ENCODE data around the gene ATP5PF. TPM values are rescaled to one million over a fixed set of nuclear protein-coding genes. Genes with fewer than 3 reads are reported as not detected.
A peak's percentile ranks its signal among the peaks of the same experiment; 100 is the strongest.
"Not testable (repeated sequence)": the region's sequence is repeated elsewhere in the genome, so short reads cannot be mapped to it uniquely, and the experiment has no call there.

Gene ATP5PF
- total RNA-seq, 1 donor from 2014 or later: 104 TPM

DNA sequence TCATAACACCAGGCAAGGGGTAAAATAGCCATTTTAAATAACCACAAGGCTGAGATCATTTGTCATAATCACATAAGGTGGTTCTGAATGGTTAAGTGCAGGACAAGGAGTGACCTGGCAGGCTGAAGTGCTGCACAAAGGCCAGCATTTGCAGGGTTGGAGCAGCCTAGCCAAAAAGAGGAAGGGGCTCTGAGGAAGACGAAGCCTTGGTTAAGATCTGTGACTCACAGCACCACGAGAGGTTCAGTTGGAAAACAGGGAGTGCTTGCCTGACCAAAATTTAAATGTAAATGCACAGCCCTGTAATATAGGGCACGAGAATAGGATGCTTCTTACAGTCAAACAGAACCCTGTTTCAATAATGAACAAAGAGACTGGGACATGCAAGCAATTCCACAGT, 12.1 kb downstream of the ATP5PF start:
- DNase-seq (ENCODE audit: low spot score): no peak

DNA sequence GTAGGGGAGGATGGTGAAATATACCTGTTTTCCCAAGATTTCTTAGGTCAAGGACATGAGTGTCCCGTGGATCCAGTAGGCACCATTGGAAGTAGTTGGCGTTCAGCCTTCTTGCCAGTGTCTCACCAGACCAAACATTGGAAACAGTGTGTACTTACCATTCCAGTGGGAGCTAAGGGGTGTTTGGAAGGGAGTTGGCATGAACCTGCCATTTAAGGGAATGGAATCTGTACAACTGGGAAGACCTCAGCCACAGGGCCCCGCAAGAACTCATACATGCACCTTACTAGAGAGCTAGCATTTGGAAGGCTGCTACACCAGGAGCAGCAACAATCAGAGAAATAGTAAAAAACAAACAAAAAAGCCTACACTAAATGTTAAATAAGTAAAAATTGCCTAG, 12.7 kb downstream of the ATP5PF start:
- no peak for DNase-seq (ENCODE audit: low spot score)

DNA sequence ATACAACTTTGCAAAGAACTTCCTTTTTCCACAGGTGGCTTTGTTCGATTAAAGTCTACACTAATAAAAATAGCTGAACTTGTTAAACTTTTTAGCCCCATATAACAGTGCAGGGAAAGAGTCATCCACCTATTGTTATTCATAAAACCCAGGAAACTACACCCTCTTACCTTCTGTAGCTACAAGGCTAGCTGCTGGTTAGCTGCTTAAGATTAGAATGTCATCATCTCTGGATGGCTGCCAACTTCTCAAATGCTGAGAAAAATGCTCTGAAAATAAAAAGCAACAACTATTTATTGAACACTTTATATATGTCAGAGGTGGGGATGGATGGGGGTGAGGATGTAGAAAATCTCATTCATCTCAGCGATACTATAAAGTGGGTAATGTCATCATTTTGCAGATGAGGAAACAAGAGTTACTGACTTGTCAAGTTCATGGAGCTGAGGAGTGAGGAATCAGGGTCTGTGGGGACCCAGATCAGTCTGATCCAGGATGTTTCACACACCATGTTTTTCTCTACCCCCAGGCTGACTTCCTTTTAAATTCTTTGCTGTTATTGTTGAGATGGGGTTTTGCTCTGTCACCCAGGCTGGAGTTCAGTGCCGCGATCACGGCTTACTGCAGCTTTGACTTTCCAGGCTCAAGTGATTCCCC, 17.1 kb downstream of the ATP5PF start:
- DNase-seq (ENCODE audit: low spot score): no peak

DNA sequence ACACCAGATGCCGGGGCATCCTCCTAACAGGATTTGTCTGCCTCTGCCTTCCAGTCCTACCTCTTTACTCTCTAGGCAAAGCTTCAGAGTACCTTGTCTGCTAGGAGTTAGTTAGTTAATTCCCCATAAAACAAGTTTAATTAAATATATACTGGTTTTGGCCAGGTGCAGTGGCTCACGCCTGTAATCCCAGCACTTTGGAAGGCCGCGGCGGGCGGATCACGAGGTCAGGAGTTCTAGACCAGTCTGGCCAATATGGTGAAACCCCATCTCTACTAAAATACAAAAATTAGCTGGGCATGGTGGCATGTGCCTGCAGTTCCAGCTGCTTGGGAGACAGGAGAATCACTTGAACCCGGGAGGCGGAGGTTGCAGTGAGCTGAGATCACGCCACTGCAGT, 20.6 kb downstream of the ATP5PF start:
- not testable (repeated sequence) for DNase-seq (ENCODE audit: low spot score)

DNA sequence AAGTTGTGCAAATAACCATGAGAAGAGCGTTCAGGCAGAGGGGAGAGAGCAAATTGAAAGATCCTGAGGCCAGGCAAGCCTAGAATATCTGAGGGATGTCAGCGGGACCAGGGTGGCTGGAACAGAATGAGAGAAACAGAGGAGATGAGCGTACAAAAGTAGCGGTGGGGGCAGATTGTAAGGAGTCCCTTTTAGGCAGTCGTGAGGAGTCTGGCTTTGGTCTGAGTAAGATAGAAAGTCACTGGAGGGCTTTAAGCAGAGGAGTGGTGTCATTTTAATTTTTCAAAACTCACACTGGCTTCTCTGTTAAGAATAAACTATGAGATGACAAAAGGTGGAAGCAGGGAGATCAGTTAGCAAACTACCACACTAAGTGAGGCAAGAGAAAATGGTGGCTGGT, 24.2 kb downstream of the ATP5PF start:
- DNase-seq (ENCODE audit: low spot score): no peak

DNA sequence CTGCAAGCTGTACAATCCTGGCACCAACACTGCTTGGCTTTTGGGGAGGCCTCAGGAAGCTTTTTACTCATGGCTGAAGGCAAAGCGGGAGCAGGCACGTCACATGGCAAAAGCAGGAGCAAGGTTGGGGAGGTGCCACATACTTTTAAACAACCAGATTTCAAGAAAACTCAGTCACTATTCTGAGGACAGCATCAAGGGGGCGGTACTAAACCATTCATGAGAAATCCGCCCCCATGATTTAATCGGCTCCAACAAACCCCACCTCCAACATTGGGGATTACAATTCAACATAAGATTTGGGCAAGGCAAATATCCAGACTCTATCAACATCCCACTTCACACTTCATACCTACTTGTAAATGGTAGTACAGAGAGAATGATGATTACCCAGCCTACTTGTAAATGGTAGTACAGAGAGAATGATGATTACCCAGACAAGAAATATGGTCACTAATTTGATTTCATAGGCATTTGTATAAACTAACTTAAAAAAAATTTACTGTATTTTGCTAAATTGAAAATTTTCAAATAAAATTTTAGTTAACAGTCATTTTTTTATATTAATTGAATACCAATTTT, 24.9 kb downstream of the ATP5PF start:
- no peak for DNase-seq (ENCODE audit: low spot score)

DNA sequence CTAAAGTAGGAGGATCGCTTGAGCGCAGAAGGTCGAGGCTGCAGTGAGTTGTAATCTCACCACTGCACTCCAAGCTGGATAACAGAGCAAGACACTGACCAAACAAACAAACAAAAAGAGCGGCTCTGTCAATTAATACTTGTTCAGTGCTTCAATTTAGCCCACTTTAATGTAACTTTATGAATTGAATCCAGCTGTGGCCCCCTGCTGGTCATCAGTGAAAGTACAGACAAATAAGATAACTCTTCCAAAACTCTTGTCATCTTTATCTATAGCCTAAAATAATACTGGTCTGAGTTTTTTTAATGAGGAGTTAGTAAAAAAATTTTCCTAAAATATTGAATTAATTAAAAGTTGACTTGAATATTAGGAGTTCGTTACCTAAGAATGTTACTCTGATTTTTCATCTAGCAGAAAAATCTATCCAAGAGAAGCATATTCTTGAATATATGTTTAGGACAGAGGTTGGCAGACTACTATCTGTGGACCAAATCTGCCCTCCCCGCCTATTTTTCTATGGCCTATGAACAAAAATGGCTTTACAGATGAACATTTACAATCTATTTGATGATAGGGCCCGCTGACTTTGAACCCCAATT, 26.1 kb downstream of the ATP5PF start:
- DNase-seq (ENCODE audit: low spot score): peak; percentile 40

DNA sequence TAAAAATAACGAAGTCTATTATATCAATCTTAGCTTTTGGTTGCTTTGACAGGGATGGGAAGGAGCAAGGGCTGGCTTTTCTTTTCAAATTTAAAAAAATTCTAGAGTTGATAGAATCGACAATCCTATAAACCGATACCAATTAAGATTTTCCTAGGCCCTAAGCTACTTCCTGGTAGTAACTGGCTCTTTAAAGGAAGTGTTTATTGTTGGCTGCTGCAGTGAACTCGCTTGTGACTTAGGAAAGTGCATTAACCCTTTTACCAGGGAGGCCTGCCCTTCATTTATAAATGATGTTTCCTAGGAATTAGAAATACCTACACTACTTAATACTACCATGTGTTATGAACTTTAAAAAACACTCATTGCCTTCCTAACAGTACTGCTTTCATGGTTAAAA, 33.2 kb downstream of the ATP5PF start:
- no peak for DNase-seq (ENCODE audit: low spot score)

DNA sequence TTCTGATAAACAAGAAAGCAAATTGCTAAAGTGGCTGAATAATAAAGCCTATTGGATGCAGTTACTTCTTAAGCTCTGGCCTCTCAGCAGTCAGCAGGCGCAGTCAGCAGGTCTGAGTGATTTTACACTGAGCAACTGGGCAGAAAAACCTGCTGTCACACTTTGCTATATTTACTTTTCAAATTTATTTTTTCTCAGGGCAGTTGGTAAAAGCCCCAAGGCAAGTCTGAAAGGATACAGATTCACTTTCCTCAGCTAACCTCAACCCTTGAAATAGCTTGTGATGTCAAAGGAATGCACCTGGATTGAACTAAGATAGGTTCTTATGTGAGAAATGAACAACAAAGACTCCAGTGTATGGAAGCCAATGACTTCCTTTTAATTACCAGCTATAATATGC, 34.0 kb downstream of the ATP5PF start:
- no peak for DNase-seq (ENCODE audit: low spot score)

DNA sequence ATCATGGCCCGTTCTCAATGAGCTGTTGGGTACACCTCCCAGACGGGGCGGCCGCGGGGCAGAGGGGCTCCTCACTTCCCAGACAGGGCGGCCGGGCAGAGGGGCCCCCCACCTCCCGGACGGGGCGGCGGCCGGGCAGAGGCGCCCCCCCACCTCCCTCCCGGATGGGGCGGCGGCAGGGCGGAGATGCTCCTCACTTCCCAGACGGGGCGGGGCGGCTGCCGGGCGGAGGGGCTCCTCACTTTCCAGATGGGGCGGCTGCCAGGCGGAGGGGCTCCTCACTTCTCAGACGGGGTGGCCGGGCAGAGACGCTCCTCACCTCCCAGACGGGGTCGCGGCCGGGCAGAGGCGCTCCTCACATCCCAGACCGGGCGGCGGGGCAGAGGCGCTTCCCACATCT, 39.2 kb downstream of the ATP5PF start:
- DNase-seq (ENCODE audit: low spot score): not testable (repeated sequence)

DNA sequence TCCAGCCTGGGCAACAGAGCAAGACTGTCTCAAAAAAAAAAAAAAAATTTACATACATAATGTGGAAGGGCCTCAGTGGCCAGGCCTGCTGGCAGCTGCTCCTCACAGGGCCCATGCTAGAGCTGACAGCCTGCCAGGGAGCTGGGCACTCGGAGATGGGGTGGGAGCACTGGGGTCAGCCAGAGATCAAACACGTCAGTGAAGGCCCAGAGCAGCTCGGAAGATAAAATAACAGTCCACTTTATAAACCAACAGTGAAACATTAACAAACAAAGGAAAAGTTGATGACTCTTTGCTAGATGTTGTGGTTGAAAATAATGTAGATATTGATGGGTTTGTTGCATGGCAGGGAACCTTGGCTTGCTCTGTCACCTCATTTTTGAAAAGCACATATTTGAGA, 42.7 kb downstream of the ATP5PF start:
- DNase-seq (ENCODE audit: low spot score): no peak

DNA sequence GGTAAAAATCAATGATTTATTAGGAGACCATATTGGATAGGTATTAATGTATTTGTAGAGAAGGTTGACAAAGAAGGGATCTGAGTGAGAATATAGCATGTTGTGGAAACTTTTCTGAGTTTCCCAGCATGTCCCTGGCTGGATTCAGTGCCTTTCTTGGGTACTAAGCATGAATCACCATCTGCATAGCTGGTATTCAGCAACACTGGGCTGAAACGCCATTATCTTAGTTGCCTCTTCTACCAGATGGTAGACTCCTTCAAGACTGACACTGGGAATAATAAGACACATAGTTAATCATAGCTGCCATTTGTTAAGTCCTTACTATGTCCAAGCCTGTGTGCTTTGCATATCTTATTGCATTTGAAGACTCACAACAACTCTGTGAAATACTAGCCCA, 45.5 kb downstream of the ATP5PF start:
- no peak for DNase-seq (ENCODE audit: low spot score)

DNA sequence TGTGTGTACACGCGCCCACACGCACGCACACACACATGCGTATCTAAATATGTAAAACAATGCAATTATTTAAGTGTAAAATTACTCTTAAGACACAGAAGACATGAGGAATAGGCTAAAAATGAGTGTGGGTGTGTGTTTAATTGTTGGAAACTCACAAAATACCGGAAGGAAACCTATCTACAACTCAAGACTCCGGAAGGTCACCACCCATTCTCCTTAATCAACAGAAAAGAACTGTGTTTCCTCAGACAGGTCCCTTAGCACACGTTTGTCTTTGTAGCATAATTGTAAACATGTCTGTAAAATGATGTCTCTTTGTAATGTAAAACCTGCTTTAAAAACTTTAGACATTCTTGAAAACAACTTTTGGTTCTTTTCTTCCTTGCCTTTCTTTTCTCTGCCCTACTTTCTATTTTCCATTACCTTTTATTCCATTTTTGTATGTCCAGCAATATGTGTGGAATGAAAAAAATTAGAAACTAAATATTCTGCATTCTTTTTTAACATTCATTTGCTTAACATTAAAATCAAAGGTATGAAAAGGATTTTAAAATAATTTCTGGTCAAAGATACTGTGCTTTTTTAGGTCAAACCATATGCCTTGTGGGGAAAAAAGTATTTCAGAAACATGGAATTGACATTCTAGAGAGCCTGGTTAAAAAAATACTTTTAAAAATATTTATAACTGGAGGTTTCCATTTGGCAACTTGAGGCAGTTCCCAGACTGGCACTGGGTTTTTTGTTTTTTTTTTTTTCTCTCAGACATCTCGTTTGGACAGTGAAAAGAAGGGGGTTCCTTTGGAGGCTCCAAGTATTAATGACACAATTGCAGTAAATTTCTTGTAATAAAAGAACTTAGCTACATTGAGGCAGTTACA, 46.2 kb downstream of the ATP5PF start:
- no peak for DNase-seq (ENCODE audit: low spot score)

DNA sequence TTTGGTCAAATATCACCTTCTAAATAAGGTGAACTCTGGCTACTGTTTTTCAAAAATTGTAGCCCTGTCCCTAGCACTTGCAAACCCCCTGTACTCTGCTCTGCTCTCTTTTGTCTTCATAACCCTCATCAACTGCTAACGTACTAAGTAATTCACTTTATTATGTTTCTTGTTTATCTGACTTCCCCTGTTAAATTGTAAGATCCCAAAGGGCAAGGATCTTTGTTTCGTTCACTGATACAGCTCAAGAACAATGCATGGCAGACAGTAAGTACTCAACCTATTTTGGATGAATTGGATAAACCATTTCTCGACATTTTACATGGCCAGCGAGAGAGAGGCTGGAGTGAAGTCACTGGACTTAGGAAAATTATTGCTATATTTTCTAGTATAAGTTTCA, 46.9 kb downstream of the ATP5PF start:
- no peak for DNase-seq (ENCODE audit: low spot score)

DNA sequence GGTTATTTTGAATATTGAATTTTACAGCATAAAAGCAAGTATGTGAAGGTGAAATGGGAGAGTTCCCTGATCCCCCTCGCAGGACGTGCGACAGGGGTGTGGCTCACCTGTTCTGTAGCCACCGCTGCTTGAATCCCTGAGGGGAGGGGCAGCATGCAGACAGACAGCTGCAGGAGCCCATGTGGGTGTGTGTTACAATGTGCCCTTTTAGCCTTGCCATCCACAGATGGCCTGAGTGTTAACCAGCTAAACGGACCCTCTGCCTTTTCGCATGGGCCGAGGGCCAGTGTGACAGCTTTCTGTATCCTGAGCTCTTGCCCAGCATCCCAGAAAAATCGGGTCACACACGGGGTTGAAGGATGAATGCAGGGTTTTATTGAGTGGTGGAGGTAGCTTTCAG, 52.3 kb downstream of the ATP5PF start:
- DNase-seq (ENCODE audit: low spot score): no peak

DNA sequence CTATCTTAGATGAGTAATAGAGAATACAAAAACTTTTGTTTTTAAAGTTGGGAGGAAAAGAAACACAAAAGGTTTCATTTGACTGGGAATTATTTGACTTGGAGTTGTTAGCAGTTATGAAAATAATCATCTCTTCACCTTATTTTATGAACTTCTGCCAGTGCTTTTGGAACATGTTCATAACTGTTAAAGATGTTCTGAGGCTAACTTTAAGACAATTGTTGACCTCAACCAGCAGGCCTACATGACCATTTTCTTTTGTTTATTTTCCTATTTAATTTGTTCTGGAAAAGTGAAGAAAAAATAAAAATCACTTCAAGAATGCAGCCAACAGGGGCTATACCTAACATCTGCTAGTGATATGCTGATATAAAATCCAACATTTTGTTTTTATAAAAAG, 58.3 kb downstream of the ATP5PF start:
- DNase-seq (ENCODE audit: low spot score): no peak

Other genes with a start within 250 kb of the ATP5PF start
- 17.4 TPM for gene MRPL39, start 127.4 kb downstream of the ATP5PF start, total RNA-seq
- 27.4 TPM for gene JAM2, start 95.6 kb downstream of the ATP5PF start, total RNA-seq
- gene GABPA, start 68 bp upstream of the ATP5PF start, total RNA-seq: 27.2 TPM